ENCODE results near the gene LSM7.
"Not testable (repeated sequence)": the region's sequence is repeated elsewhere in the genome, so short reads cannot be mapped to it uniquely, and the experiment has no call there.

The LSM7 gene

DNA sequence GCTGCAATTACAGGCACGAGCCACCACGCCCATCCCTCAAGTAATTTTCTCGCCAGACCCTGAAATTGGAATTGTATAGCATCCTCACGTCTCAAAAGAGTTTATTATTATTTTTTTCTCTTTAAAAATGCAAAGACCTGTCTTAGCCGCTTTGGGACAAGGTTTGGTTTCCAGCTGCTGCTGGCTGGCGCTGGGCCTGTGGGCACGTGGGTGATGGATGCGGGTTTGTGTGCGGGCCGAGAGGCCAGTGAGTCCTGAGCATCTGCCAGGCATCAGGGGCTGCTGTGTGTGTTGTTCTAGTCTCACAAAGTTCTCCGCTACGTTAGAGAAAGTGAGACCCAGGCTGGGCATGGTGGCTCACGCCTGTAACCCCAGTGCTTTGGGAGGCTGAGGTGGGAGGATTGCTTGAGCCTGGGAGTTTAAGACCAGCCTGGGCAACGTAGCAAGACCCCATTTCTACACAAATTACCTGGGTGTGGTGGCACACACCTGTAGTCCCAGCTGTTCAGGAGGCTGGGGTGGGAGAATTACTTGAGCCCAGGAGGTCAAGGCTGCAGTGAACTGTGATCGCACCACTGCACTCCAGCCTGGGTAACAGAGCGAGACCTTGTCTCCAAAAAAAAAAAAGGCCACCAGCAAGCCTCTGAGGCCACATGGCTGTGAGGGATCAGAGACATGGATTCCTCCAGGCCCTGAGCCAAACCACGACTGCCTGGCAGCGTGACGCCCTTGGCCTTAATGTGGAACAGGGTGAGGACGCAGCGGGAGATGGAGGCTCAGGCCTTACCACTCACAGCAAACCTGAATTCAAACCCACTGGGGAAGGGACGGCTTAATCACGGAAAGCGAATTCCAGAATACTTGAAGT, 27.0 kb upstream of the LSM7 start:
- no peak for DNase-seq (ENCODE audit: low spot score)

DNA sequence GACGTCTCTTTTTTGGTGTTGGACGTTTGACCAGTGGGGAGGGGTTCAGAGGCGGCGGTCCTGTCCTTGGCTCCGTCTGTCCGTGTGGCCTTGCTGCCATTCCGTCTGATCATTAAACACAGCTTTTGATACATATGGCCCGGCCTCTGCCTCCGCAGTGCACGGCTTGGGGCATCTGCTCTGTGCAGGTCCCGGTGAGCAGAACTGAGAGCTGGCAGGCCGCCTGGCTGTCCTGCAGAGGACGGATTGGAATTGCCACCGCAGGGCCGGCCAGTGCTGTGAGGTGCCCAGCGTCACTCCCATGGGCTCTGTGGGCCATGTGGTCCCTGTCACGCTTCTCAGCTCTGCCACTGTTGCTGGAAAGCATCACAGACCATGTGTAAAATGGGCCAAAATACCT, 26.3 kb upstream of the LSM7 start:
- no peak for DNase-seq (ENCODE audit: low spot score)

DNA sequence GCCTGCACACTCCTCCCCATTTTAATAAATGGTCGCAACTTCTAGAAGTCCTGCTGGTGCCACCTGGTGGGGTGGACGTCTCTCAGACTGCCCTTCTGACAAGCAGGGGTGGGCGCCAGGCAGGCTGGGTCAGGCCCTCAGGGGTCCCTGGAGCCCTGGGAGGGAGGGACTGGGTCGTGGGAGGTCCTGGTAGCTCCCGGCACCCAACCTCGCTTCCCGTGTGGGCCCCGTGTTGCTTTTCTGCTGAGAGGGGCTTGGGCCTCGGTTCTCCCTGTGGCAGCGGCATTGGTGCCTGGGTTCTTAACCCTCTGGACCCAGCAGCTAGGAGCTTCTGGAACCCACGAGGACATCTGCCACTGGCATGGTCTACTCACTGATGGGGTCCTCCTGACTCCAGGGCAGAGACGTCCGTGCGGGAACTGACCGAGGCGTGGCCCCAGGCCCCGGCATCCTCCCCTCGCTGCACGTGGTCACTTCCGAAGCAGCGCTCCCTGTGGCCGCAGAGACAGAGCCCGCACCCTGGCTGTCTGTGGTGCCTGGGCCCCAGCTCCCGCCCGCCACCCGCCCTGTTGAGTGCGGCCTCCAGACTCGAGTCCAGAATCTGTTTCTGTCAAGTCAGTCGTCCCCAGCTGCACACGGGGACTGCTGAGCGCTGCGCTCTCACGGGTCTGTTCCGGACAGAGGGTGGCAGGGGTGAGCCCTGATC, 25.7 kb upstream of the LSM7 start:
- no peak for DNase-seq (ENCODE audit: low spot score)

DNA sequence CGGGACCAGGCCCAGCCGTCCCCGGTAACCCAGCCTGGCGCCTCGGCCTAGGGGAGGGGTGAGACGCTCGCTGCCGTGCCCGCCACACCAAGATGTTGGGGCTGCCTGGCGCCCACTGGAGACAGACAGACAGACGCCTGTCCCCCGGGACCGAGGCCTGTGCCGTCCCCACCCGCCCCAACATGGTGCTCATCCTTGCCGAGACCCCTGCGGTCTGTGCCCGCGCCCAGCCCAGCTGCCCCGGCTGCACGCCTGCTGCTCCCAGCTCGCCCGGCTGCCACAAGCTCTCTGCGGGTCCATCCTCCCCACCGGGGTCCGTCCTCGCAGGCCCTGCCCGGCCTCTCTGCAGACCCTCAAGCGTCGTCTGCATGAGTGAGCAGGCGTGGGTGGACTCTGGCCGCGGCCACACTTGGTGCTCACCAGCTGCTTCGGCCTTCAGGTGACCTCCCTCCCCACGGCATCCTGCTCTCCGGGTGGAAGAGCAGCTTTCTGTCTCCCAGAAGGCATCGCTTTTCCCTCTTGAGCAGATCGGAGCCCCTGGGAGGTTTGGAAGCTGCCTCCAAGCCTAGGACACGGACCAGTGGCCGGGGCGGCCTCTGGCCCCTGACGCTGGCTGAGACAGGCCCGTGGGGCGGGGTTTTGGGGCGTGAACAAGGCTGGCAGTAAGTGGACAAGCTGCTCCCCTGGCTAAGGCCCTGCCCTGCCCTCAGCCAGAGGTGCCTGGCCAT, 24.9 kb upstream of the LSM7 start:
- DNase-seq (ENCODE audit: low spot score) = no peak

DNA sequence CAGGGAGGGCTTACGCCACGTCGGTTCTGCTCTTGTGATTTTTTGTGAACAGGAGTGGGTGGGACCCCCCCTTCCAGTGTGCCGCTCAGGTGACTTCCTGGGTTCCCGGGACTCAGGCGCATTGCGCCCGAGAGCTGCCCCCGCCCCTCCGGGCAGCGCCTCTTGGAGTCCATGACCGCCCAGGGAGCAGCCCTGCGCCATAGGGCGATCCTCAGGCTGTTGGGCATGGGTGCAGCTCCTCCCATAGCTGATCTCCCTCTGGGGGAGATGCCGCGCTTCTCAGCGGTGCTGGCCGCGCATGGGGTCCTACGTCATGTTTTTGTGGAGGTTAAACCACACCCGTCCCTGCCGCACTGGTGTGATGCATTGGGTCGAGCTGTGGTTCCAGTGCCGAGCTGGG, 23.7 kb upstream of the LSM7 start:
- no peak for DNase-seq (ENCODE audit: low spot score)

DNA sequence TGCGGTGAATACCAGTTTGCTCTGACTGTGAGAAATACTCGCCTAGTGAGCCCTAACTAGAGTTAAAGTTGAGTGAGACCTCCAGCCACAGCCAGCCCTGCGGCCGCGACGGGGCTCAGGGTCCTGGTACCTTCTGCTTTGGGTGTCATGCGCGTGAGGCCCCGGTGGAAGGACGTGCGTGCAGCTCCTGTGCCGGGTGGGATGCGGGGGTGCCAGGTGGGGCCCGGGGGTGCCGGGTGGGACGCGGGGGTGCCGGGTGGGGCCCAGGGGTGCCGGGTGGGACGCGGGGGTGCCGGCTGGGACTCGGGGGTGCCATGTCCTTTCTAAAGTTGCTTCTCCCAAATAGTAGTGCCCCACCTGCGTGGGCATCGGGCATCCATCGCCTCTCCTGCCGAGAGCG, 23.2 kb upstream of the LSM7 start:
- DNase-seq (ENCODE audit: low spot score) = no peak

DNA sequence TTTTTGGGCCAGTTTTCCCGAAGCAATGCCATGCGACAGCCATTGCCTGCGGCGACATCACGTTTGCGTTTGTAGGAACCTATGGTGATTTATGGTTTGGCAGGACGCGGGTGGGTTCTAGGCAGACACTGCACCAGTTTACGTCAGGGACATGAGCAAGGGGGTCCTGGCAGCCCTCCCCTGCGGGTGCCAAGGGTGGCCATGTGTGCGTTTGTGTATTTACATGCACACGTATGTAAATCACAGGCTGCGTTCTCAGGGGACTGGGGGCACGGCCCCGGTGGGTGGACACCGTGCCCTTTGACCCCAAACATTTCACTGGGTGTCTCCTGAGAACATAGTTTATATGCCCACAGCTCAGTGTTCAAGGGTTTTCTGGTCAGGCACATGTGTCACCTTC, 22.3 kb upstream of the LSM7 start:
- DNase-seq (ENCODE audit: low spot score) = no peak

DNA sequence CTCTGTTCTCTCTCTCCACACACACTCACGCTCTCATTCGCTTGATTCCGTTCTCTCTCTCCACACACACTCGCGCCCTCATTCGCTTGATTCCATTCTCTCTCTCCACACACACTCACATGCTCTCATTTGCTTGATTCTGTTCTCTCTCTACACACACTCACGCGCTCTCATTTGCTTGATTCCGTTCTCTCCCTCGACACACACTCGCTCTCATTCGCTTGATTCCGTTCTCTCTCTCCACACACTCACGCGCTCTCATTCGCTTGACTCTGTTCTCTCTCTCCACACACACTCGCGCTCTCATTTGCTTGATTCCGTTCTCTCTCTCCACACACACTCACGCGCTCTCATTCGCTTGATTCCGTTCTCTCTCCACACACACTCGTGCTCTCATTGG, 21.4 kb upstream of the LSM7 start:
- DNase-seq (ENCODE audit: low spot score) = not testable (repeated sequence)

DNA sequence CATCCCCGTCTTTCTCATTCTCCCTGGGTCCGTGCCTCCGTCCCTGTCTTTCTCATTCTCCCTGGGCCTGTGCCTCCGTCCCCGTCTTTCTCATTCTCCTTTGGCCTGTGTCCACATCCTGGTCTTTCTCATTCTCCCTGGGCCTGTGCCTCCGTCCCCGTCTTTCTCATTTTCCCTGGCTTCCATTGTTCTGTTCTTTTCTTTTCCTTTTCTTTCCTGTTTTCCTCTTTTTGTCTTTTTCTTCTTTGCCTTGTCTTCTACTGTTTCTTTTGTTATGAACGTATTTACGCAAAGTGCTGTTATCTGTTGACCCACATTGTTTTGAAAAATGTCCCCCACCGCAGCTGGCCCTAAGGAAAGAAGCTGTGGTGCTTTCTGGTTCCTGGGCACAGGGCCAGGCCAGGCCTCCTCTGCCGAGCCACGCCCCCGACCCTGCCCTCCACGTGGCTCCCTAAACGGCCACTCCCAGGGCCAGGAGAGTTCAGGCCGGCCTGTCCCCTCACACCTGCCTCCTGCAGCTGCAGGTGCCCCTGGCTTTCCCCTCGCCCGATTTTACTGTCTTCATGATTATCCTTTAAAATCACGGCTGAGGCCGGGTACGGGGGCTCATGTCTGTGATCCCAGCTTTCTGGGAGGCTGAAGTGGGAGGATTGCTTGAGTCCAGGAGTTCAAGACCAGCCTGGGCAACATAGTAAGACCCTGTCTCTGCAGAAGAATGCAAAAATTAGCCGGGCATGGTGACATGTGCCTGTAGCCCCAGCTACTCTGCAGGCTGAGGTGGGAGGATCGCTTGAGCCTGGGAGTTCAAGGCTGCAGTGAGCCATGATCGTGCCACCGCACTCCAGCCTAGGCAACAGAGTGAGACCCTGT, 17.6 kb upstream of the LSM7 start:
- no peak for DNase-seq (ENCODE audit: low spot score)

DNA sequence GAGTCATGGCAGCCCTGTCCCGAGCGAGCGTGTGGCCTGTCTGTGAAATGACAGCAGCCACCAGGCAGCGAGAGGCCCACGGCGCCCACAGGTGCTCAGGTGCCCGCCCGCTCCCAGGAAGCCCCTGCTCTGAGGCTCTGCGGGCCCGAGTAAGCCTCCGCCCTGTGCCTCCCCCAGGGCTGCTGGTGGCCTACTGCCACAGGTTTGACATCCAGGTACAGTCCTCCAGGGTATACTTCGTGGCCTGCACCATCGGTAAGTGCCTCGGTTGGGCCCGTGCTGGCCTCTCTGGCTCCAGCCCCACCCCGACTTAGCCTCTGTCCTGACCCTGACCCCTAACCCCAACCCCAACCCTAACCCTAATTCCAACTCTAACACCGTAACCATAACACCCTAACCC, 16.7 kb upstream of the LSM7 start:
- no peak for DNase-seq (ENCODE audit: low spot score)

DNA sequence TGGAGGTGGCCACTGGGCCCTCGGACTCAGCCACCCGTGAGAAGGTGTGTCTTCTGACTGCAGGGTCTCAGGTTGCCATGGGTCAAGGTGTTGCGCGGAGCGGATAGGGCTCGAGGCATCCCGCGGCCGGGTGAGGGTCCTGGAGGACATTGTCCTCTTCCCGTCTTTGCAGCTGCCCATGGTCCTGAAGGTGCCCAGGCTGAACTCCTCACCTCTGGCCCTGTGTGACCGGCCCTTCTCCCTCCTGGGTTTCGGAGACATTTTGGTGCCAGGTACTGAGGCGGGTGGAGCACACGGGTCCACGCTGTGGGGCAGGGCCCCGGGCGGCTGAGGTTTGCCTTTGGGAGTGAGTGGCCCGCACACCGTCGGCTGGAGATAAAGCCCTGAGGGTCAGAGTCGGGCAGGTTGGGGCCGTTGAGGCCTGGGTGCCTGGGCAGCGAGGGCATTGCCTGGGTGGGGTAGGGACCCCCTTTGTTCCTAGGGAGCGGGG, 16.0 kb upstream of the LSM7 start:
- no peak for DNase-seq (ENCODE audit: low spot score)

DNA sequence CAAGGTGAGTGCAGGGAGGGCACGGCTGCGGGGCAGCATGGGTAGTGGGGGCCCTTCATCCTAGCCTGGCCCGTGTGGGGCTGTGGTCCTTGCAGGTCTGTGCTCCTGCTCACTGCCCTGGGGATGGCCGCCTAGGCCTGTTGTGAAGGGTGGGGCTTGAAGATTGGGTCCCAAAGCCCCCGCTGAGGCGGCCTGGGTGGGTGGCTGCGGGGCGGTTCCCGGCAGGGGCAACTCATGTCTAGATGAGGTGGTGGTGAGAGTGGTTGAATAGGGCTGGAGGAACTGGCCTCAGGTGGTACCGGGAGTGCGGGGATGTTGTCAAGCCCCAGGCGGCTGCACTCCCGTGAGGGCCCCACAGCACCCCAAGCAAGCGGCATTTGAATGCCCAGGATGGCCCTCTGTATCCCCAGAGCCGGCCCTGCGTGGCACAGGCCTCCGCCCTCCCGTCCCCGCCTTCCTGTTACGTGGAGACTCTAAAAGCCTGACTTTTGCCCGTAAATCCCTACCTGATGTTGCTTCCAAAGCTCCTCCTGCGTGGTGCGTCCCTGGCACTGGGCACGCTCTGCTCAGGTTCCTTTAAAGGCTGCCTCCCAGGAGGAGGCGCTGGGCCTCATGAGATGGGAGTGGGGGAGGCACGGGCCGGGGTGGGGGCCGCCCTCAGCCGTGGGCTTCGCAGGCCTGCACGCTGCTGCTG, 15.1 kb upstream of the LSM7 start:
- no peak for DNase-seq (ENCODE audit: low spot score)

DNA sequence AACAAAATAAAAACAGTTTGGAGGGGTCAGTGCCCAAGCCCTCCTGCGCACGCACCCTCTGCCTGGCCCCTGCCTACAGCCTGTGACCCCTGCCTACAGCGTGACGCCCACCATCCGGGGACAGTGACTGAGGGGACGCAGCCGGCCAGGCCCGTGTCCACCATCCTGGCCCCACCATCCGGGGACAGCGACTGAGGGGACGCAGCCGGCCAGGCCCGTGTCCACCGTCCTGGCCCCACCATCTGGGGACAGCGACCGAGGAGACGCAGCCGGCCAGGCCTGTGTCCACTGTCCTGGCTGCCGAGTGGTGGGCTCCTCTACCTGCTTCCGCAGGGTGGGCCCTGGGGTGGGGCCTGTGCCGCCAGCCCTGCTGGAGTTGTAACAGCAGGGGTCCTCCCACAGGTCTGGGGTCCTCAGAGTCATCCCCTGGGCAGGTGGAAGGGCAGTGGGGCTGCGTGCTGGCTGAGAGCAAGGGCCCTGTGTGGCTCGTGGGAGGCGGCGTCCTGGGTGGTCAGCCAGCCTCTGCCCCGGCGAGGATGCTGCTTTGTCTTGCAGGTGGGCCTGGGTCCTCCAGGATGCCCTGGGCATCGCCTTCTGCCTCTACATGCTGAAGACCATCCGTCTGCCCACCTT, 14.4 kb upstream of the LSM7 start:
- DNase-seq (ENCODE audit: low spot score) = no peak

DNA sequence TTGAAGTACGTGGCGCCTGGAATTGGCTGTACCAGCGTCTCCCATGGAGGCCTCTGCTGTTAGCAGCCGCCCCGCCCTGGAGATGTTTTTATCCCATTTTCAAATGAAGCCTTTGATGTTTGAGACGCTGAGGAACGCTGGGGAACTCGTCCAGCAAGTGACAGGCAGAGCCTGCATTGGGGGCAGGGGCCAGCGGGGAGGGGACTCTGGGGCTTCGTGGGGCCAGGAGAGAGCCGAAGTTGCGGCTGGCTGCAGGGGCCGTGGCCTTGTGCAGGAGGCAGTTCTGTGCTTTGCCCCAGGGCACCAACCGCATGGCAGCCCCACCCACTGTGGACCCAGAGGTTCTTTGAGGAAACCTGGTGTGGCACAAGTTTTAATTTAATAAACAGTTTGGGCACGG, 13.6 kb upstream of the LSM7 start:
- no peak for DNase-seq (ENCODE audit: low spot score)

DNA sequence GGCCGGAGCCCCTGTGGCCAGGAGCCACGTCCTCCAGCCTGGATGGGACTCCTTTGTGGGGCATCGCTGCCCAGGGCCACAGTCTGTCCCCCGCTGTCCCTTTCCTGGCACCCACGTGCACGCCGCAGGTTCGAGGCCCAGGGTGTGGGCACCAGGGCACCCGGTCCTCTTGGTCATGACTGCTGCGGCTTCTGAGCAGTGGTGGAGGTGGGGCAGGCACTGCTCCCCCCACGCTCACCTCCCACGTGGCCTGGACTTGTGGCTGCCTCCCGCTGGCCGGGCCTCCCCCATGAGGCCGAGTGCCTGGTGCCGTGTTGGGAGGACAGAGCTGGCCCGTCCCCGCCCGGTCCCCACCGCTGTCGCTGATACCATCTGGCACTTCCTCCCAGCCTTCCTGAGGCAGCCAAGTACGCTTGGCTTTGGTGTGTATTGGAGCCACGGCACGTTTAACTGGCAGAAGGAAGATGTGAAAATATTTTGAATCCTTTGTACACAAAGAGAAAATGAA, 12.9 kb upstream of the LSM7 start:
- no peak for DNase-seq (ENCODE audit: low spot score)

DNA sequence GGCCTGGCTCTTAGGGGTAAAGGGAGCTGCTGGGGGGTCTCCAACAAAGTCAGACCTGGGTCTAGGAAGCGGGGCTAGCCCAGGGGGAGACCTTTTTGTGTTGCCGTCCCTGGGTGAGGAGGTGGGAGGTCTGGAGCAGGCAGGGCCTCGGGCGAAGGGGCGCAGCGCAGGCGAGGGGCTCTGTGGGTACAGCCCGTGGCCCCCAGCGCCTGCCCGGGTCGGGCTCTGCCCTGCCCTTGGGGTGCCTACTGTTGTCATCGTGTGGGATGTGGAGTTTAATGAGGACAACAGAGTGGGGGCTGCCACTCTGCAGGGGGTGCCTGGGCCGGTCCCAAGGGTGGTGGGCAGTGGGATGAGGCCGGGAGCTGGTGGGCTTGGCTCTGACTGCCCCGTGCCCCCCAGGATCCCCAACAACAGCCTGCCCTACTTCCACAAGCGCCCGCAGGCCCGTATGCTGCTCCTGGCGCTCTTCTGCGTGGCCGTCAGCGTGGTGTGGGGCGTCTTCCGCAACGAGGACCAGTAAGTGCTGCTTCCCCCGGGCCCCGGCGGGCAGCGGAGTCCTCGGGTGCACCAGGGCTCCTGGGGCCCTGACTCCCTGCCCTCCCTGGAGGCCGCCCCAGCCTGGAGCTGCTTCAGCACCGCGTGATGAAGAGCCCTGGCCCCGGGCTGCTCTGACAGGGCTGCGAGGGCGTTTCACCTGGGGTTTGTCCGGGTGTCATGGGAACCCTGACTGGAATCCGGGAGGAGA, 12.3 kb upstream of the LSM7 start:
- DNase-seq (ENCODE audit: low spot score) = no peak

DNA sequence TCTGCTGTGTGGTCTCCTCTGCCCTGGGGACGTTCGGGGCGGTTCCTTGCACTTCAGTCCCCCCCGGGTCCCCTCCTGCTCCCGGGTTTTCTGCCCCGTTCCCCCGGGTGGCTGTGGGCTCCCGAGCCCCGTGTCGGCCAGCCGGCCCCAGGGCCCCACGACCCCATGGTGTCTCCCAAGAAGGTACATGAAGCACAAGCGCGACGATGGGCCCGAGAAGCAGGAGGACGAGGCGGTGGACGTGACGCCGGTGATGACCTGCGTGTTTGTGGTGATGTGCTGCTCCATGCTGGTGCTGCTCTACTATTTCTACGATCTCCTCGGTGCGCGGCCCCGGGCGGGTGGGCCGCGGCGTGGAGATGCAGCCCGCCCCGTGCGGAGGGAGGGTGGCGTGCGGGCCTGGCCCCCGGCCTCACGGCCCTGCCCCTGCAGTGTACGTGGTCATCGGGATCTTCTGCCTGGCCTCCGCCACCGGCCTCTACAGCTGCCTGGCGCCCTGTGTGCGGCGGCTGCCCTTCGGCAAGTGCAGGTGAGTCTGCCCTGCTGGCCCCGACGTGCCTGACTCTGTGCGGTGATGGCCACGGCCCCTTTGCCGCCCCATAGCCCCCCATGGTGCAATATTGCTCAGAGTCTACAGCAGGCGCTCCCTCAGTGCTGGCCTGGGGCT, 11.4 kb upstream of the LSM7 start:
- DNase-seq (ENCODE audit: low spot score) = no peak

DNA sequence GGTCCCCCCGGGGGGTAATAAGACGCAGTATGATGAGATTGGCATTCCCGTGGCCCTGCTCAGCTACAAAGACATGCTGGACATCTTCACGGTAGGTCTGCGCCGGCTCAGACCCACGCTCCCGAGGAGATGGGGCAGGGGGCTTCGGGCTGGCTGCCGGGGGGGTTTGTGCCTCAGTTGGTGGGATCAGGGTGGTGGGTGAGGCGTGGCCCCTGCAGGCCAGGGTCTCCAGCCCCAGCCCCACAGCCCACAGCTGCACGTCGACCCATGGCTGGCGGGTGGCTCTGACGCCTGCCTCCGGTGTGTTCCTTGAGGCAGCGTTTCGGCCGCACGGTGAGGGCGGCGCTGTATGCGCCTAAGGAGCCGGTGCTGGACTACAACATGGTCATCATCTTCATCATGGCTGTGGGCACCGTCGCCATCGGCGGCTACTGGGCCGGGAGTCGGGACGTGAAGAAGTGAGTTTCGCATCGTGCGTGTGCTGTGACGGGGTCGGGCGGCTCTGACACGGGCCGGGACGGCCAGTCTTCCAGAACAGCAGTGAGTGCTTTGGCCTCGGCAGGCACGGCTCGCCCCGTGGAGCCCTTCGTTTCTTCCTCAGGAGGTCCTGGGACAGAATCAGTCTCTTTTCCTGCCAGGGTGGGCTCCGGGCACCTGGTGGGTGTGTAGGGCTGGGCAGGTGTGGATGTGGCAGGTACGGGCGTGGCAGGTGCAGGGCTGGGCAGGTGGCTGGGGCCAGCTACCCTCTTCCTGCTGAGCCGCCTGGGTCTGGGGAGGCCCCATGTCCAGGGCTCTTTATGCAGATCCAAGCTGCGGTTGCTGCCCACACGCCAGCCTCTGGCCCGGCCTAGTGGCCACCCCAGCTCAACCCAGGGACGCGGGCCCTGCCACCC, 10.6 kb upstream of the LSM7 start:
- no peak for DNase-seq (ENCODE audit: low spot score)

Measured in pons (tissue), 1 donor.